Measurements from ENCODE around the gene IFI27L2. TPM values are rescaled to one million over a fixed set of nuclear protein-coding genes. Genes with fewer than 3 reads are reported as not detected.

Gene IFI27L2
- polyA plus RNA-seq, 1 of the 3 experiments (the other 2 are of a cell fraction) = 200 TPM

- H3K36me3 ChIP-seq (replicated peaks in 1 of 2; ENCODE audit: control insufficient read depth in 1 of 2, insufficient read depth in 2 of 2, low read length in 1 of 2) = peaks cover 20 to 25% of the 10 kb centered on the region in 2 experiments
- H3F3A ChIP-seq (replicated peaks; ENCODE audit: insufficient read depth) = no peaks in the 10 kb centered on the region
- peaks cover 27% of the 10 kb centered on the region for H4K20me1 ChIP-seq (ENCODE audit: insufficient read depth)
- no peaks in the 10 kb centered on the region for H3K27me3 ChIP-seq (ENCODE audit: insufficient read depth)
- no peak for DNase-seq
- H3K79me2 ChIP-seq (ENCODE audit: insufficient read depth) = peaks cover 61% of the 10 kb centered on the region
- H3K9me3 ChIP-seq = no peaks in the 10 kb centered on the region
- H3K4me3 ChIP-seq (ENCODE audit: low read depth in 2 of 2, low read length in 1 of 2) = peak overlapping the region; percentile 96 to 99
- H3K4me1 ChIP-seq (ENCODE audit: control insufficient read depth in 1 of 2, insufficient read depth in 2 of 2, low read depth in 1 of 2, low read length in 1 of 2) = peaks cover 12 to 30% of the 10 kb centered on the region in 2 experiments; a peak in 3 of 4 replicates
- peak overlapping the region; percentile 83 for H3K9ac ChIP-seq
- peak overlapping the region; percentile 94 for H3K4me2 ChIP-seq
- H2AFZ ChIP-seq (ENCODE audit: low read depth) = peak overlapping the region; percentile 98
- ChIA-PET CTCF (interaction anchor here (0.9 to 2.6 kb wide), 6 partner anchors 16 to 142 kb away, joined by 3 to 14 read pairs (median 4); partner anchors contain the start of gene IFI27L2), POLR2A (interaction anchor here (1.1 kb wide), 1 partner anchor 34 kb away, joined by 4 read pairs; no protein-coding TSS in a partner anchor)
- 4% methylated on average over 18 of the region's 19 CpGs for WGBS (ENCODE audit: low lambda C conversion rate)
- H3K27ac ChIP-seq (ENCODE audit: low read depth in 2 of 2, low read length in 1 of 2) = peak overlapping the region; percentile 50 to 85; a peak in 3 of 4 replicates
- no peaks in the 10 kb centered on the region for H3K9me2 ChIP-seq
- TF ChIP-seq MEF2A (IDR thresholded peaks at IDR 0.05; ENCODE audit: borderline replicate concordance, low read depth) (no peak), NFIC (IDR thresholded peaks at IDR 0.05; ENCODE audit: borderline replicate concordance) (no peak), ELF1 (IDR thresholded peaks at IDR 0.05) (no peak), TAF1 (IDR thresholded peaks at IDR 0.05; ENCODE audit: borderline replicate concordance, low read depth, low read length) (no peak), CHD2 (IDR thresholded peaks at IDR 0.05; ENCODE audit: low read length, partially characterized antibody) (no peak), YY1 (IDR thresholded peaks at IDR 0.05; ENCODE audit: low read depth) (no peak), REST (IDR thresholded peaks at IDR 0.05; ENCODE audit: low read depth, low read length) (no peak), MAX (IDR thresholded peaks at IDR 0.05; ENCODE audit: low read depth) (no peak)
These were observed 48.0 kb downstream of the IFI27L2 start for GRCh38 chr14:94081386-94081820.

GRCh38 chr14:94080621-94081385 is 48.6 kb downstream of the IFI27L2 start, which contains the start of the genes DDX24 and IFI27L1:
TSS of gene DDX24 (minus strand) at chr14:94081202. CDS start at chr14:94079742, 1,460 bp downstream.
TSS of gene IFI27L1 (plus strand) at chr14:94081310. CDS start at chr14:94096938, 15,628 bp downstream.
- Histone ChIP-seq H3K79me2 (ENCODE audit: insufficient read depth) (peaks cover 67% of the 10 kb centered on the region), H3K4me3 (ENCODE audit: low read depth in 2 of 2, low read length in 1 of 2) (peak within 1 kb of the TSS; percentile 96 to 99), H3K4me2 (peak within 1 kb of the TSS; percentile 94), H3K27ac (ENCODE audit: low read depth in 2 of 2, low read length in 1 of 2) (peak within 1 kb of the TSS; percentile 81 to 85), H4K20me1 (ENCODE audit: insufficient read depth) (peaks cover 30% of the 10 kb centered on the region), H2AFZ (ENCODE audit: low read depth) (peak within 1 kb of the TSS; percentile 98), H3K27me3 (ENCODE audit: insufficient read depth) (no peaks in the 10 kb centered on the region), H3K9me3 (no peaks in the 10 kb centered on the region; the same call in 1 of the 2 replicates), H3K9ac (peak within 1 kb of the TSS; percentile 83), H3K4me1 (ENCODE audit: control insufficient read depth in 1 of 2, insufficient read depth in 2 of 2, low read depth in 1 of 2, low read length in 1 of 2) (peaks cover 12 to 30% of the 10 kb centered on the region in 2 experiments; a peak in 3 of 4 replicates), H3K36me3 (replicated peaks in 1 of 2; ENCODE audit: control insufficient read depth in 1 of 2, insufficient read depth in 2 of 2, low read length in 1 of 2) (peaks cover 26 to 27% of the 10 kb centered on the region in 2 experiments), H3K9me2 (no peaks in the 10 kb centered on the region), H3F3A (replicated peaks; ENCODE audit: insufficient read depth) (no peaks in the 10 kb centered on the region)
- POLR2A ChIA-PET = interaction anchor here (1.1 kb wide), 1 partner anchor 35 kb away, joined by 4 read pairs; no protein-coding TSS in a partner anchor
- peak; percentile 97 for DNase-seq
- CTCF ChIA-PET = interaction anchor here (1.0 to 2.6 kb wide), 4 partner anchors 16 to 56 kb away, joined by 3 to 14 read pairs (median 4); partner anchors contain the start of gene IFI27L2
- TF ChIP-seq FOSL2 (IDR thresholded peaks at IDR 0.05; ENCODE audit: borderline replicate concordance, low read depth) (no peak), GATA2 (CRISPR knock-in tag; IDR thresholded peaks at IDR 0.05) (no peak), TAF1 (IDR thresholded peaks at IDR 0.05; ENCODE audit: borderline replicate concordance, low read depth, low read length) (peak; percentile 85), YY1 (IDR thresholded peaks at IDR 0.05; ENCODE audit: low read depth) (peak; percentile 52; the same call in 1 of the 2 replicates), POLR2AphosphoS5 (IDR thresholded peaks at IDR 0.05; ENCODE audit: low read depth, low read length) (peak; percentile 85; the same call in 1 of the 2 replicates), USF2 (IDR thresholded peaks at IDR 0.05; ENCODE audit: borderline replicate concordance, low read depth, low read length) (no peak), SIN3A (IDR thresholded peaks at IDR 0.05; ENCODE audit: borderline replicate concordance, low read depth, low read length) (0 out of 2 replicates have a peak, but pooled peaks have one; percentile 52), RXRA (IDR thresholded peaks at IDR 0.05; ENCODE audit: borderline replicate concordance, low read depth) (no peak), GABPA (IDR thresholded peaks at IDR 0.05; ENCODE audit: low read depth) (peak; percentile 90), CHD2 (IDR thresholded peaks at IDR 0.05; ENCODE audit: low read length, partially characterized antibody) (peak; percentile 65), ELF1 (IDR thresholded peaks at IDR 0.05) (peak; percentile 38; the same call in 1 of the 2 replicates), MXI1 (IDR thresholded peaks at IDR 0.05; ENCODE audit: low read depth, low read length) (peak; percentile 63; the same call in 1 of the 2 replicates), SMC3 (IDR thresholded peaks at IDR 0.05; ENCODE audit: low read depth, low read length) (0 out of 2 replicates have a peak, but pooled peaks have one; percentile 2), MAX (IDR thresholded peaks at IDR 0.05; ENCODE audit: low read depth) (peak; percentile 72)
- WGBS (ENCODE audit: low lambda C conversion rate) = 3% methylated on average over 26 of the region's 77 CpGs
